Placental pericyte (primary cell): Measurements from ENCODE around the gene ERC2. TPM values are rescaled to one million over a fixed set of nuclear protein-coding genes. Genes with fewer than 3 reads are reported as not detected.

ENCODE experiments used
- small RNA-seq: library from RNA; depleted of rRNA; stranded (forward); fragments of <200 nt; gene quantifications from one replicate; pipeline ENCODE3, GENCODE V24; 2012; ENCODE audit warnings: low replicate concordance
- total RNA-seq: library from RNA; depleted of rRNA; stranded (reverse); fragments of >200 nt; gene quantifications from 2 replicates; pipeline ENCODE4 v1.2.3, GENCODE V29; 2012

The ERC2 gene
- under 0.01 TPM in 1 of 2 replicates, not detected in the other for total RNA-seq

GRCh38 chr3:56468184-56469106 lies at the start of gene ERC2:
Gene ERC2, minus strand, starts transcription at chr3:56468467.

DNA sequence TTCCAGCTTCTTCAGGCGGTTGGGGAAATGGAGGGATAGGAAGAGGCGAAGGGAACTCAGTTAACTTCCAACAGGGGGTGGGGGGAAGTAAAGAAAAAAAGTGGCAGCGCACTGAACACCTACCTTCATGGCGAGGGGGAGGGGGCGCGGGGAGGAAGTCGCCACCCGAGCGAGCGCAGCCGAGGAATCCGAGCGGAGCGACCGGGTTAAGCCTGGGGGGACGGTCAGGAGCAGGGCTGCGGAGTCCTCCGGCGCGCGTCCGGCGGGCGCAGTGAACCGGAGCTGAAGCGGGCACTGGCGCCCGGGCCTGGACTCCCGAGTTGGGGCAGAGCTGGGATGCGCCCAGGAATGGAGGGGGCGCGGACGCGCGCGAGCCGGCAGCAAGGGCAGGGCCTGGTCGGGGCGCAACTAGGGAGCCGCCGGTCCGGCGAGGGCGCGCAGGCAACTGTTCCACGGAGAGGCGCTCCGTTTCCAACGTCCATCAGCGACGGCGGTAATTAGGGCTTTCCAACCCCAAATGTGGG lies 981.3 kb downstream of the ERC2 start, which contains the start of gene WNT5A:
WNT5A (minus strand) TSS at position 450 of the 524 bp plus-strand sequence; CDS start at position 129, 321 bp downstream.

Small RNA genes lying within 50 kb of the gene (small RNA-seq; reads per million reads assigned to genes)
- 0.46 reads per million, percentile 15 among the genes with 10 or more reads in this experiment for gene MIR3938
- not detected for gene RNA5SP133

Other genes with a start within 250 kb of the ERC2 start
- gene CCDC66, start 88.7 kb upstream of the ERC2 start, total RNA-seq = 20.8 and 23.6 TPM in 2 replicates
- gene TASOR, start 214.8 kb upstream of the ERC2 start, total RNA-seq = 41.6 and 70.0 TPM in 2 replicates